ENCODE measurements around the gene NPAS3.

NPAS3 gene

DNA sequence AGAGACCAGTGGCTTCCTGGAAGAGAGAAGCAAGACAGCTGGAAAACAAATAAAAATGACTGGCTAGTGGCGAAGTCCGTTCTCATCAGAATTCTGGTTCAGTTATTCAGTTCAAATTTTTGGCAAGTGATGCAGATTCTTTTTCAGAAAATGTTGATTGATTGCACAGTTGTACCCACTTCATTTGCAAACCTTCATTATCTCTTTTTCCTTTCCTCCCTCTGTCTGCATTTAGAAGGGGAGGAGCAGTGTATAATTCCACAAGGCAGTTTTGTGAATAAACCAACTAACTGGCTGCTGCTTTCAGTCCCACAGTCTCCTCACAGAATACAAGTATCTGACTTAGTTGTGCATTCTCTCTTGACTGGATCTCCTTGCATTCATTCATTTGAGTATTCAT, 417.5 kb downstream of the NPAS3 start:
- no peak for TF ChIP-seq FOXP2 (optimal IDR thresholded peaks at IDR 0.05; ENCODE audit: borderline replicate concordance, extremely low read depth, extremely low read length, insufficient read depth)
- TF ChIP-seq SIN3A (IDR thresholded peaks at IDR 0.05; ENCODE audit: borderline replicate concordance, insufficient read depth, low read length) = no peak
- TF ChIP-seq TAF1 (IDR thresholded peaks at IDR 0.05; ENCODE audit: borderline replicate concordance, insufficient read depth, low read length) = no peak
- no peak for TF ChIP-seq POLR2AphosphoS5 (IDR thresholded peaks at IDR 0.05; ENCODE audit: low read depth, low read length)
- TF ChIP-seq, protein P1, sequence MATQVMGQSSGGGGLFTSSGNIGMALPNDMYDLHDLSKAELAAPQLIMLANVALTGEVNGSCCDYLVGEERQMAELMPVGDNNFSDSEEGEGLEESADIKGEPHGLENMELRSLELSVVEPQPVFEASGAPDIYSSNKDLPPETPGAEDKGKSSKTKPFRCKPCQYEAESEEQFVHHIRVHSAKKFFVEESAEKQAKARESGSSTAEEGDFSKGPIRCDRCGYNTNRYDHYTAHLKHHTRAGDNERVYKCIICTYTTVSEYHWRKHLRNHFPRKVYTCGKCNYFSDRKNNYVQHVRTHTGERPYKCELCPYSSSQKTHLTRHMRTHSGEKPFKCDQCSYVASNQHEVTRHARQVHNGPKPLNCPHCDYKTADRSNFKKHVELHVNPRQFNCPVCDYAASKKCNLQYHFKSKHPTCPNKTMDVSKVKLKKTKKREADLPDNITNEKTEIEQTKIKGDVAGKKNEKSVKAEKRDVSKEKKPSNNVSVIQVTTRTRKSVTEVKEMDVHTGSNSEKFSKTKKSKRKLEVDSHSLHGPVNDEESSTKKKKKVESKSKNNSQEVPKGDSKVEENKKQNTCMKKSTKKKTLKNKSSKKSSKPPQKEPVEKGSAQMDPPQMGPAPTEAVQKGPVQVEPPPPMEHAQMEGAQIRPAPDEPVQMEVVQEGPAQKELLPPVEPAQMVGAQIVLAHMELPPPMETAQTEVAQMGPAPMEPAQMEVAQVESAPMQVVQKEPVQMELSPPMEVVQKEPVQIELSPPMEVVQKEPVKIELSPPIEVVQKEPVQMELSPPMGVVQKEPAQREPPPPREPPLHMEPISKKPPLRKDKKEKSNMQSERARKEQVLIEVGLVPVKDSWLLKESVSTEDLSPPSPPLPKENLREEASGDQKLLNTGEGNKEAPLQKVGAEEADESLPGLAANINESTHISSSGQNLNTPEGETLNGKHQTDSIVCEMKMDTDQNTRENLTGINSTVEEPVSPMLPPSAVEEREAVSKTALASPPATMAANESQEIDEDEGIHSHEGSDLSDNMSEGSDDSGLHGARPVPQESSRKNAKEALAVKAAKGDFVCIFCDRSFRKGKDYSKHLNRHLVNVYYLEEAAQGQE (IDR thresholded peaks at IDR 0.05; ENCODE audit: insufficient read depth in 1 of 2, low read depth in 2 of 2, low read length in 2 of 2) = no peak

DNA sequence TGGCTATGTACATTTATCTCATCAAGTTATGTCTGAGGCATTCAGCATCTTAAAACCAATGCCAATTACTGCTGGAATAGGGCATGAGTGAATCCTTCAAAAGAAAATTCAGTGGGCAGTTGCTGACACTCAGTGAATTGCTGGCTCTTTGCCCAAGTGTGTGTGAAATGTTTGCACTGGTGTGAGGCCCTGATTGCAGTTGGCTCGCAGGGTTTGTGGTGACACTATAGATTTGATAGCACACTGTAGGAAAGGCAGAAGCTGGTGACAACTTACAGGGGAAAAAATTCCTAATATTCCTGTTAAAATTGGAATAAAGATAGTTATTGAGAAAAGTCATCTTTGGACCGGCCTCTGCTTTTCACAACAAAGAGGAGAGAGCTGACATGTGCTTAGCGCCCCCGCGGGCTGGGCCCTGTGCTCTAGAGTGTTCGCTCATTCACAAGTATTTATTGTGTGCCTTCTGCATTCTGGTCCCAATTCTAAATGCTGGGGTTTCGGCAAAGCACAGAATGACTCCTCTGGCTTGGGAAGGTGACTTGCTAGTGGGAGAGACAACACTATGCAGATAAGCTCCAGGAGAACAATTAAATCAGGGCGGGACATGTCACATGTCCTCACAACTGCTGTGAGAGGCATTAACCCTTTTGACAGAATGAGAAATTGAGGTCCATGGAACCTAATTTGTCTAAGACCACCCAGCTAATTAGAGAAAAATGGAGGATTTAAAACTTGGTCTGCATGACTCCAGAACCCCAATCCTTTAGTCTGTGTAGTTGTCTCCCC, 418.7 kb downstream of the NPAS3 start:
- TF ChIP-seq FOXP2 (optimal IDR thresholded peaks at IDR 0.05; ENCODE audit: borderline replicate concordance, extremely low read depth, extremely low read length, insufficient read depth) (no peak), SIN3A (IDR thresholded peaks at IDR 0.05; ENCODE audit: borderline replicate concordance, insufficient read depth, low read length) (no peak)
- TF ChIP-seq, protein P1 (IDR thresholded peaks at IDR 0.05; ENCODE audit: insufficient read depth in 1 of 2, low read depth in 2 of 2, low read length in 2 of 2) = no peak

GRCh38 chr14:33359288-33359881, 420.7 kb downstream of the NPAS3 start:
- TF ChIP-seq, protein P1 (IDR thresholded peaks at IDR 0.05; ENCODE audit: insufficient read depth in 1 of 2, low read depth in 2 of 2, low read length in 2 of 2) = no peak
- no peak for TF ChIP-seq TAF1 (IDR thresholded peaks at IDR 0.05; ENCODE audit: borderline replicate concordance, insufficient read depth, low read length)
- TF ChIP-seq FOXP2 (optimal IDR thresholded peaks at IDR 0.05; ENCODE audit: borderline replicate concordance, extremely low read depth, extremely low read length, insufficient read depth) = no peak
- TF ChIP-seq SIN3A (IDR thresholded peaks at IDR 0.05; ENCODE audit: borderline replicate concordance, insufficient read depth, low read length) = no peak
- TF ChIP-seq POLR2AphosphoS5 (IDR thresholded peaks at IDR 0.05; ENCODE audit: low read depth, low read length) = no peak

DNA sequence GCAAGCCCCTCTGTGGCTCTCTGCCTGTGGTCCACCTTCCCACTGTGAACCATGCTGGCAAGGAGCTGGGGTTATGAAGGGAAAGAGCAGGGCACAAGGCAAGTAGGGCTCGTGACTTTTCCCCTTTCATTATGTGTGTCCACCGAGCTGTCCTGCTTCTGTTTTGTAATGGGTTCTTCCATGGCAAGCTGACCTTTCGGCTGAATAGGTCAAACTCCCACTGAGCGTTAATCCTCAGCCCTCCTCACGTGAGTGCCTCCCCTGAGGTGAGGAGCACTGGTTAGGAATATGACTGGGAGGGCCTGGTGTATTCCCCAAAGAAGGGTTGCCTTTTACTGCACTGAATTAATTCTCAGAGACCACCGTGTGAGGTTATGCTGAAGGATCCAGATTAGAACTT, 424.3 kb downstream of the NPAS3 start:
- TF ChIP-seq FOXP2 (optimal IDR thresholded peaks at IDR 0.05; ENCODE audit: borderline replicate concordance, extremely low read depth, extremely low read length, insufficient read depth) = no peak
- TF ChIP-seq SIN3A (IDR thresholded peaks at IDR 0.05; ENCODE audit: borderline replicate concordance, insufficient read depth, low read length) = no peak
- TF ChIP-seq POLR2AphosphoS5 (IDR thresholded peaks at IDR 0.05; ENCODE audit: low read depth, low read length) = no peak
- TF ChIP-seq TAF1 (IDR thresholded peaks at IDR 0.05; ENCODE audit: borderline replicate concordance, insufficient read depth, low read length) = no peak
- TF ChIP-seq, protein P1 (IDR thresholded peaks at IDR 0.05; ENCODE audit: insufficient read depth in 1 of 2, low read depth in 2 of 2, low read length in 2 of 2) = no peak

All from PFSK-1 (cell line).